NOMO-1 treated with DMSO at 0.1 percent for 48 hours (cell line): ENCODE results near the gene RAB35.
A peak's percentile ranks its signal among the peaks of the same experiment; 100 is the strongest.

Source experiments
- DNase-seq: peaks from one replicate; lab custom pipeline; 2025; ENCODE audit not compliant: unreplicated experiment; lab: John Stamatoyannopoulos, UW

The RAB35 gene

GRCh38 chr12:120134307-120134980 is 17.9 kb upstream of the RAB35 start:
- DNase-seq: no peak

GRCh38 chr12:120132863-120133385 is 16.4 kb upstream of the RAB35 start:
- DNase-seq: no peak

- DNase-seq: no peak
Measured at GRCh38 chr12:120132054-120132836, 15.7 kb upstream of the RAB35 start.

DNA sequence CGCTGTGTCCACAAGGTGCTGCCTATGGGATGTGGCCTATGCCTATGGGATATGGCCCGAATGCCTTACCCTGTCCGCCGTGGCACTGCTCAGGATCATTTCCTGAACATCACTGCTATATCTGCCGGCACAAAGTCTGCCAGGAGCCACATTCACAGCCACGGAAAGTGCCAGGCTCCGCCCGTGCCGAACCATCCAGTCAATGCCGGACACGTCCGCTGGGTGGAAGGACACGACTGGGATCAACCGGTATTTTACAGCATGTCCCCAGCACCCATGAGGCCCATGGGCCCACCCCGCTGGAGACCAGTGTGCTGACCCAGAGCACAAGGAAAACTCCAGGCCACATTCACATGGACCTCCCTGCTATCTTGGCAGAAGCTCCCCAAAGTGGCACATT is 14.6 kb upstream of the RAB35 start:
- DNase-seq: no peak

GRCh38 chr12:120130011-120130410 is 13.5 kb upstream of the RAB35 start:
- no peak for DNase-seq

DNA sequence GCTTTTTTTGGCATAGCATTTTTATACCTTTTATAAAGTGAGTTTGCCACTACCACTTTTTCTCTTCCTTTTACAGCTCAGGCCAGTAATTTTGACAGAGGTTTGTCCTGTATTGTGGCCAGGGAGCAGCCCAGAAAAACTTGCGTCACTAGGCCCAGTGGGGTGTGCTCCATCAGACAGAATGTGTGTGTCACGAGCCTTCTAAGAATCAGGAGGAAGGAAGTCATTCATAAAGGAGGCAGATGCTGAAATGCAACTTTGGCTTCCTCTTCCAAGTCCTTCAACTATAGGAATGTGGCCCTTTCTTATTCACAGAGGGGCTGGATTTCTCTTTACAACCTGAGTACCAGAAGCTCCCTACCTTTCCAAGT is 10.1 kb upstream of the RAB35 start:
- peak; percentile 91 for DNase-seq

DNA sequence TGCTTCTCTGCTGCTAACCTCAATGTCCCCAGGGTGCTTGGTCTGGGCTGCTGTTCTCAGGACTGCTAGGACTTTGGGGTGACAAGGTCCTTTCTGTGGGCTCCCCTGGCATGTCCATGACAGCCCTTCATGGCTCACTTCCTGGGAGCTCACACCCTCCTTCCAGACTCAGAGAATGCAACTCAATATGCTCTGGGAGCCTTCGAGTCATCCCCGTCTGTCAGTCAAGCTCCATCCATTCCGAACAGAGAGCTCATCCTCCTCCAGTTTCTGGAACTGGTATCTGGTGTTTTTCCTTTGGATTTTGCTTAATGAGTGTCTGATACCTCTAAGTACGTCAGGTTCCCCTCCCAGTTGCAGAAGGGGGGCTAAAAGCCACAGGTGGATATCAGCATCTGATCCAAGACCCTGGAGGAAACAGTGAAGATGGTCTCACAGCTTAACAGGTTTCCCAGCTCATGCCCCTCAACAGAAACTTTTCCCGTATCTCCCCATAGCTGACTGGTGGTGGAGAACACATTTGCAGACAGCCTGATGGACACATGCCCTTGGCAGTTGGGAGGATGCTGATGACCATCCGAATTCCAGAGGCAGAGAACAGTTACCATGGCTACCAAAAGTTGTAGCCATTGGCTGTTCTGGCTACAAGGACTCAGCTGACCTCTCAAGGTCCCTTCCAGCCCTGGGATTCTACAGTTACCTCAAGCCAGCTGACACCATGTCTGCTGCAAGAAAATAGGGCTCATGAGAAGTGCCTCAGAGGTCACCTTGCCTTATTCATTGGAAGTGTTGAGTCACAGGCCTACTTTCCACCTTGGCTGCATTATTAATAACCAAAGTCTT is 9.5 kb upstream of the RAB35 start:
- no peak for DNase-seq

- no peak for DNase-seq
Measured at GRCh38 chr12:120125029-120125428, 8.5 kb upstream of the RAB35 start.

- DNase-seq: no peak
Measured at GRCh38 chr12:120121766-120122293, 5.3 kb upstream of the RAB35 start.

- DNase-seq: no peak
Measured at GRCh38 chr12:120121343-120121742, 4.8 kb upstream of the RAB35 start.

DNA sequence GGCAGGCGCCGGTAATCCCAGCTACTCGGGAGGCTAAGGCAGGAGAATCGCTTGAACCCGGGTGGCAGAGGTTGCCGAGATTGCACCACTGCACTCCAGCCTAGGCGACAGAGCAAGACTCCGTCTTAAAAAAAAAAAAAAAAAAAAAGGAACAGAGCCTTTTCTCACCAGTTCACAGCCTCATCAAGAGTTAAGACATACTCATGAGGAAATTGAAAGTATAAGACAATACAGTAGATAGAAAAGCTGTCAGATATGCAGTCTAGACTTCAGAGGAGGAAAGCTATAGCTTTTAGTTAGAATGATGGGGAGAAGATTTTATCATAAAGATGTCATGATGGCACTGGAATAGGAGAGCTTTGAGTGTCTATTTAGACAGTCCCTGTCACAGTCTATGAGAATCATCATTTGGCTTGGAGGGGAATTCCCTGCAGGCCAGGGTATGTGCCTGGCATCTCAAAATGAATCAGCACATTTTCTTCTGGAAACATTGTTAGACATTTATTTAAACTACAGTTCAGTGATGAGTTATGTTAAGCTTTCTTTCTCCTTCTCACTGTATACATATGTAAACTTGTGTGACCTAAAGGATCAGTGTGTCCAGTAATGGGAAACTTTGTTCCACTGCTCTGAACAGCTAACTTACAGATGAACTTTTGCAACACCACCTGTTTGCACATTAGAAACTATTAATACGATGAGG is 2.9 kb upstream of the RAB35 start:
- peak; percentile 71 for DNase-seq

GRCh38 chr12:120118321-120119061 is 1.9 kb upstream of the RAB35 start:
- peak; percentile 6 for DNase-seq

- no peak for DNase-seq
Measured at GRCh38 chr12:120117961-120118320, 1.4 kb upstream of the RAB35 start.

GRCh38 chr12:120116792-120117651 is 469 bp upstream of the RAB35 start:
- peak; percentile 91 for DNase-seq

GRCh38 chr12:120115692-120116440 is 687 bp downstream of the RAB35 start:
- DNase-seq: peak; percentile 34

GRCh38 chr12:120115066-120115465 is 1.5 kb downstream of the RAB35 start:
- DNase-seq: no peak

GRCh38 chr12:120110550-120111501 is 5.7 kb downstream of the RAB35 start:
- DNase-seq: peak; percentile 73
